Pulmonary artery endothelial cell (primary cell): ENCODE measurements around the gene ZFP92. TPM values are rescaled to one million over a fixed set of nuclear protein-coding genes. Genes with fewer than 3 reads are reported as not detected.

Experiments used
- DNase-seq: peaks from one replicate; pipeline ENCODE4 v3.0.0-alpha.2; 2011; ENCODE audit warnings: low read depth, low spot score
- total RNA-seq: library from RNA; depleted of rRNA; stranded (reverse); fragments of >200 nt; gene quantifications from 2 replicates; pipeline ENCODE4 v1.2.3, GENCODE V29; 2014

ZFP92 gene
- total RNA-seq, 1 donor from 2014 or later = 1.6 TPM

DNA sequence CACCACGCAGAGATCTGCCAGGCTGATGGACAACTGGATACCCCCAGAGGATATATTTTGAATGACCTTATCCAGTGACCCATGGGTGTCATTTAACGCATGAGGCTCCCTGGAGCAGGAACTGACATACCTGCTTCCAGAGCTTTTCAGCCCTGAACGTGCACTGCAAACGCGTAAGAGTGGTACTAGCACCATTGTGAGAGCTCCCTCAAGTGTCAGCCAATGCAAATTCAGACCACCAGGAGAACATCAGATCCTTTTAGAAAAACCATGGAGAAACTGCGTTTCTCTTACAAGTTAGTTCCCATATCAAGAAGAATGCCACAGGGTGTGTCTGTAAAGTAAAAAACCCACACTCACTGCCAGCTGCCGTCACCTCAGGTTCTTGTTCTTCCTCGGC, 27.3 kb downstream of the ZFP92 start:
- DNase-seq = no peak

DNA sequence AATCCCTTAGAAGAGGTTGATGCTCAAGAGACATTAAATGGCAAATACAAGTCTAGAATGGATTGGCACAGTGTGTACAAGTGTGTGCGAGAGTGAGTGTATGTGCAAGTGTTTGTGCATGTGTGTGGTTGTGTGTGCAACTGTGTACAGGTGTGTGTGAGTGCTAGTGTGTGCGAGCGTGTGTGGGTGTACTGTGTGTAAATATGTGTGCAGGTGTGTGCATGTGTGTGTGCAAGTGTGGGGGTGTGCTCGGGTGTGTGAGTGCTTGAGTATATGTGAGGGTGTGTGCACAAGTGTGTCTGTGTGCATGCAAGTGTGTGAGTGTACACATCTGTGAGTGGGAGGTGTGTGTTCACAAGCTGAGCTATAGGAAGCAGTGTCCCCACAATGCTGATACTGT, 28.7 kb downstream of the ZFP92 start:
- no peak for DNase-seq

DNA sequence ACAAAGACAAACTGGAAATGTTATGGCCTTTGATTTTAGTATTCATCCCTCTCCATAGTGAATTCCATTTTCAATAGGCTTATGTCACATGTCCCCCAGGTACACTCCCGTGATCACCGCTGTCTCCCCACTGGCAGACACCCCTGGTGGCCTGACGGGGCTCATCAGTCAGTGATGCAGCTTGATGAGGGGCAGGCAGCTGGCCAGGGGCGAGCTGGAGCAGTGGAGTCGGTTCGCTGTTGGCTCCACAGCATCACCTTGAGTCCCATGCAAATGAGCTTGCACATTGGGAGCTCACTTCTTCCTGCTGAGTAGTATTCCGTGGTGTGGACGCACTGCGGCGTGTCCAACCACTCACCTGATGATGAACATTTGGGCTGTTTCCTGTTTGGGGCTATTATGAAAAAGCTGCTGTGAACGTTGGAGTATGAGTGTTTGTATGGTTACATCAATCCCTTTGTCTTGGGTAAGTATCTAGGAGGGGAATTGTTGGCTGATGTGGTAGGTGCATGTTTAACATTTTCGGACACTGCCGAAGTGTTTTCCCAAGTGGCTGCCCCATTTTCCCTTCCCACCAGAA, 29.4 kb downstream of the ZFP92 start:
- DNase-seq = no peak

DNA sequence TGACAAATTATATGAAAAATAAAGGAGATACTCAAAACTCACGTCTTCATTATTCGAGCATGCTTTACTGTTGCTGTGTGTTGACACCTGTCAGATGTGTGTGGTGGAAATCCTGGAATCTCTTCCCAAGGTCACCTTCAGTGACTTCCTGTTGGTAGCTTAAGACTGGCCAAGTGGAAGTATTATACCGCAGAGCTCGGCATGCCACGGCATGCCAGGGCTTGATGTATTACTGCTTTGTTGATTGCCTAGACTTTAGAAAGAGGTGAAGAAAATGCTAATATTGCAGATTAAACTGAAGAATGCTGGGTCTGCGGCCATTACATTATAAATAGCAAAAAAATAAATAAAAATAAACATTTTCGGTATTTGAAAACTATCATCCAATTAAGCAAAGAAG, 30.0 kb downstream of the ZFP92 start:
- DNase-seq = no peak

DNA sequence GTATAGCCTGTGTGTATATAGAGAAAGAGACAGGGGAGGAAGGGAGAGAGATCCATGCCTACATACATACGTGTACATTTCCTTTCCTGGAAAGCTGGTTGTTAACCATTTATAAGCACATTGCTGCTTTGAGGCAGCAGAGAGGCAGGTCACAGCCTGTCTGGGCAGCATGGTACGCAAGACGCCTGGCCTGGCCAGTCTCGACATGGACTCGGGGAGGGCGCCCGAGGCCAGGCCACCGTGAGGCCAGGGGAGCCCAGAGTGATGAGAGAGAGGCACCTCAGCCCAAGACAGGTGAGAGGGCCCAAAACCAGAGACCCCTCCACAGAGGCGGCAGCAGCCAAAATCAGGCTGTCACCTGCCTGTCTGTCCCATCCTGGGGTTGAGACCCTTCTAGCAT, 30.7 kb downstream of the ZFP92 start:
- DNase-seq = no peak

DNA sequence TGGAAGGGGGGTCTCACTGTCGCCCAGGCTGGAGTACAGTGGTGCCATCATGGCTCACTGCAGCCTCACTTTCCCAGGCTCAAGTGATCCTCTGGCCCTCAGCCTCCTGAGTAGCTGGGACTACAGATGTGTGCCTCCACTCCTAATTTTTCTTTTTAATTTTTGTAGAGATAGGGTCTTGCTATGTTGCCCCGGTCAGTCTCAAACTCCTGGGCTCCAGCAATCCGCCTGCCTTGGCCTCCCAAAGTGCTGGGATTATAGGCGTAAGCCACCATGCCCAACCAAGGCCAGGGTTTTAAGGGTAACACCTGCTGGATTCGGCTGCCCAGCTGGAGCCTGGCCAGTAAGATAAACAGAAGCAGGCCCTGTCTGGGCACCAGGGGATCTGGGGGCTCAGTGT, 31.2 kb downstream of the ZFP92 start:
- DNase-seq = no peak

DNA sequence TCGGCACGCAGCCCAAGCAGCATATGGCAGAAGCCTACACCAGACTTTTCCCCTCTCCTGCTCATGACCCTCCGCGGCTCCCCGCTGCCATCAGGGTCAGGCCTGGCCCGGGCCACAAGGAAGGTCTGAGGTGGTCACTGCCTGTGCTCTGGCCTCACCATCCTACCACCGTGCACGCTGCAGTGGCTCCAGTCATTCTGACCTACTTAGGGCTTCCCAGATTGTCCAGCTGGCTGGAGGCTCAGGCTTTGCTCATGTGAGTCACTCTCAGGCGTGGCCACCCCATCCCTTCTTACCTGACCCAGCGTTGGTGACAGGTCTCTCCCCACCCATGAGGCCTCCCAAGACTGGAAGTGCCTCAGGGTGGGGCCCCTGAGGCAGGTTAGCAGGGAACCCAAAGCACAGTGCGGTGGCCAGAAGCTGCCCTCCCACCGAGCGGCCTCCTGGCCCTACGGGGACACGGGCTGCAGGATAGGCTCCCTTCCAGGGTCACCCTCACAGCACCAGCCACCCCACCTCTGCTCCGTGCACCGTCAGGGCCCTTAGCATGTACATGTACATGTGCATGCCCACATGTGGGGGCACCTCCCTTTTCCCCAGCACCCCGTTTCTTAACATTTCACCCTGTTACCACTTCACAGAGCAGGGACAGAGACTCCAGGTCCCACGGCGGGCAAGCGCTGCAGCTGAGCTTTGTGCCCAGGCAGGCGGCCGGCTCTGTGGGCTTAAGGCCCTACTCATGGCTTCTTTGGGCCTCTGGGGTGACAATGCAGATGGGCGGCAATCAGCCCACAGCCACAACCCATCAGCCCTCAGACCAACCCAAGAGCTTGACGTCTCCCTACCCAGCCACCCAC, 32.4 kb downstream of the ZFP92 start:
- DNase-seq = no peak

DNA sequence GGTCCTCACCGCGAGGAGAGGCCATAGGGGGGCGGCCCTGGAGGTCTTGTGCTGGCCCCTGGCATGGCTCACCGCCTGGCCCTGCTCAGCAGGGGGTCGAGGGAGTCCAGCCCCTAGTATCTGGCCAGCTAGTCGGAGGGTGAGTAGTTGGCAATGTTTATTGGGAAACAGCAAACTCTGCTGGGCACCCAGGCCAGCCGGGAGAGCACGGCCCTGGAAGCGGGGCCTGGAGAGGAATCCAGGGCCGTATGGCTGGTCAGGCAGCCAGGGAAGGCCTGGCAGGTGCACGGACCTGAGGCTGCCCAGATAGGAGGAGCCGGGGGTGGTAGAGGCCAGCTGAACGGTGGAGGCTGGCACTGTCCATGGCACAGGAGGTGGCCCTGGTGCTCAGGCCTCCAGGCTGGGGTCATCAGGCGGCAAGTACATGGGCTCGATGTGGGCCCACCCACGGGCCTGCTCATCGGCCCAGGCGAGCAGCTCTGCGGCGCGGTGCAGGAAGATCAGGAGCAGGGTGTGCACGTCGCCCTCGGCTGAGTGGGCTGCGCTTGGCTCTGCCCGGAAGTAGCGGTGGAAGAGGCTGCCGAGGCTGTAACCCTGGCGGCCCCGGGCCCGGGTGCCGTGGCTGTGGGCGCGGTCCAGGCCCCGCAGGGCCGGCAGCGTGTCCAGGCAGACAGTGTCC, 33.2 kb downstream of the ZFP92 start:
- DNase-seq = no peak

DNA sequence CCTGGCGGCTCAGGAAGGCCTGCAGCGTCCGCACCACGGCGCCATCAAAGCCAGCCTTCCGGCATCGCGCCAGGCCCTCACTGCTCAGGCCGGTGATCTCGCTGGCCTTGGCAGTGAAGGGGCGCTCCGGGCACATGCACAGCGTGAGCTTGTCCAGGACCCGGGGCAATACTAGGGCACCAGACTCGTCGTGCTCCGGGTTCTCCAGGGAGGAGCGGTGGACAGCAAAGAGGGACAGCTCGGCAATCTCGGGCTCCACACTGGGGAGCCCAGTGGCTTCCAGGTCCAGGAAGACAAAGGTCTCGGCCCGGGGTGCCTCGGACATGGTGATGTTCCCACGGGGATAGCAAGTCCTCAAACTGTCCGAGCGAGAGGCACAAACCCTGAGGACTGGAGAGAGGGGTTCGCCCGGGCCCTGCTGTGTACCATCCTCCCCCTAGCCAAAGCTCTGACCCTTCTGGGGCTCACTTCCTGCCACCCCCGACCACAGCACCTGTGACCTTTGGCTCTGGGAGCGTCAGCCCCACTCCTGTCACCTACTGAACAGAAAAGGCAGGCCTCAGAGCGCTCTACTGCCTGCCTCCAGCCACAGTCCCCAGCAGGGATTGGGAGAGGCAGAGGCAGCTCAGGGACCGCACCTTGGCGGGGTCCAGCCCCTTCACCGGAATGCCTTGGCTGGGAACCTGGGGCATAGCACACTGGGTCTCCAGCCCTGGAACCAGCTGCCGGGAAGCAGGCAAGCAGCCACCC, 34.0 kb downstream of the ZFP92 start:
- DNase-seq = no peak

DNA sequence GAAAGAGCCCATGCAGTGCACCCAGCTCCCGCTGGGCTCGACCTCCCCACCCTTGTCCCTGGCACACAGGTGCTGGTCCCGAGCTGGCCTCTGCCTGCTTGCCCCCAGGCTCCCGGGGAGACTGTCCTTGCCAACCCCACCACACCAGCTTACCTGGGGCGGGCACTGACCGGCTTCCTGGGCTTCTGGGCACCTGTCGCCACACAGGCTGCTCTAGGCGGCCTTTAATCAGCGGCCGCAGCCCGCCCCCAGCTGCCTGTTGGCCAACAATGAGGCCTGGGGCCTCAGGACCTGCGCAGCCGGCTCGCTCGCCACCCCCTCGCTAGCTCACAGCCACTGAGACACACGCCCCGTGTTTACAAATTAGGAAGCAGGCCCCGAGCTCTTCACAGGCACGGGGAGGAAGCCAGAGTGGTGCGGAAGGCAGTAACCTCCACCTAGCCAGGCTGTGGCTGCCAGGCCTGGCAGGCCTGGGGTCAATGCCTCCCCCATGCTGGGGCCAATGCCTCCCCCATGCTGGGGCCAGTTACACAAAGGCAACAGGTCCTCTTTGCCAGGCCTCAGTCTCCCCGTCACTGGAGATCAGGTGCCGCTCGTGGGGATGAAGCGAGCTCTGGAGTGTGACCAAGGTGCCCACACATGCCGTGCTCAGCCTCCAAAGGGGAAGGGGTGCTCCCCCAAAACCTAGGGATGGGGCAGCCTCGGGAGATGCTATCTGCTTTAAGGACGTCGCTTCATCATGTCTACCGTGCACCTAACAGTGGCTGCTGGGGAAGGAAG, 34.8 kb downstream of the ZFP92 start, which contains the start of gene TREX2:
TREX2 (minus strand) TSS at position 201 of the 780 bp plus-strand sequence. CDS start 626 bp downstream, outside the sequence.
- no peak for DNase-seq

DNA sequence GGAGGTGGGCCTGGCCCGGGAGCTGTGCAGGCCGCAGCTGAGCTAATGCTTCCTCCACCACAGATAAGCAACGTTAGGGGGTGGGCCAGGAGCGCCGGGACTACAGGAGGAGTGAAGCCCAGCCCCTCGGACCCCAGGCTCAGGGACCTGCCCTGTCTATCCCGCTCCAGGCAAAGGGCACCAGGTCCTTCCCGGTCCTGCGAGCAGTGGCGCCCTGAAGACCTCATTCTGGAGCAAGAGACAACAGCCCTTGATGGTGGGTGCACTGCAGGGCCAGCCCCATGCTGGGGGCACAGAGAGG, 35.3 kb downstream of the ZFP92 start:
- DNase-seq = no peak

DNA sequence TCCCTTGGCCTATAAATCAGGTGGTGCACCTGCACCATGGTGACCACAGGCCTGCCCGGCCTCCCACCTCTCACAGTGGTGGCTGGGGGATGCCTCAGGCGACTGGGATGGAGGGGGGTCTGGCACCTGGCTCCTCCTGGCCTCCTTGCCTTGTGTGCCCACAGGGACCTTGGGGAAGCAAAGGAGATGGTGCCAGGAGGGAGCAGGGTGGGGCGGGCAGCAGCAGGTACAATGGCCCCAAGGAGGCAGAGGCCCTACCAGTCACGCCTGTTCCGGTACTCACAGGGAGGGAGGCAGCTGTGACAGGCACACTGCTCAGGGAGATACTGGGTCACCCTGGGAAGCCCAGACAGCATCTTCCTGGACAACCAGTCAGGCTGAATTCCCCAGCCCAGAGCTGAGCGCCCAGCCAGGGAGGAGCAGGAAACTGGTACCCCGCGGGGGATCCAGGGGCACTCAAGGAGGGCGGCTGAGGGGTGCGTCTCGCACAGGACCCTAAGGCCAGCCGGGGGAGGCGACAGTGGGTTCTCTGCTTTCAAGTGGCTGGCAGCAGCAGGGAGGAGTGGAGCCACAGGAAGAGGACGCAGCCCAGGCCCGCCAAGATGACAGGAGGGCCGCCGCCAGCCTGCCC, 35.8 kb downstream of the ZFP92 start:
- DNase-seq = no peak

DNA sequence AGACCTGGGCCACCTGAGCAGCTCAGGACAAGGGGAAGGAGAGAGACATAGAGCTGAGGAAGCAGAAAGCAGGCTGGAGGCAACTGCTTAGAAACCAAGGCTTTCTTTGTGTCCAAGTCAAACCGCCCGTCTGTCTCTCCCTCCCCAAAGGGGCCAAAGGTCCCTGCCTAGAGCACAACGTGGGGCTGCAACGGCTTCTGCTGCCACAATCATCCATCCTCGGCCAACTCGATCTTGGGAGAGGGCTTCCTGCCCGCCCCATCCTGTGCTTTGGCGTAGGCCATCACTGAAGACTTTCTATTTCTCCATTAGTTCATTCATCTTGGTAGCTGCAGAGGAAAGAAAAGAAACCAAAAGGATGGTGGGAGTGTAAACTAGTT, 36.3 kb downstream of the ZFP92 start:
- DNase-seq = no peak

DNA sequence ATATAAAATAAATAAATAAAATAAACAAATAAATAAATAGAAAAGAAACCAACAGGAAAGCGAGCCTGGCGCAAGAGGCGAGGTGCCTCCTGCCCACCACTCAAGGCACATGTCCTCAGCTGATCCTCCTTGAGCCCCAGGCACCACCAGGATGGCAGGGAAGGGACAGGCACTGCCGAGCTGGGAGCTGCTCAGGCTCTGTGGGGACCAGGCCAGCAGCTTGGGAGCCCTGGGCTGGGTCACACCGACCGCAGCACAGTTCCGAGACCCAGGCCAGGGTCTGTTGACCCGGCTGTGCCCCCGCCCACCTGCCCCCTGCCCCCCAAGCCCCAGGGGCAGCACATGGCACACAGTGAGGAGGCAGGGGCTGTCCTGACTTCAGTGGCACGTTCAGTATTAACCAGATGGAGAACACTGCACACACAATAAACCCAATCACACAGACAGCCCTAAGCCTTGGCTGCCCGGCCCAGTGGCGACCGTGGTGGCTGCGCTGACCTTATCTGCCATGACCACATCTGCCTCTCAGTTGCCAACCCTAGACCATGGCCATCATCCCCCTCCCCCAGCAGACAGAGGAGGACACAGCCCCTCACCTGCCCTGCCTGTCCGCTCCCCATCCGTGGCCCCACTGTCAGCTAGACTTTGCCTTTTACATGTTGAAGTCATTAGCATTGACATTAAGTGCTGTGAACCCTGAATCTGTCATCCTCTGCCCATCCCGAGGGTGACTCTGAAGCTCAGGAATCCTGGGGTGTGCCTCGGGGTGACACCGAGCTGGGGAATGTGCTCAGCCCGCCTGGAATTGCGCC, 37.5 kb downstream of the ZFP92 start:
- DNase-seq = no peak

DNA sequence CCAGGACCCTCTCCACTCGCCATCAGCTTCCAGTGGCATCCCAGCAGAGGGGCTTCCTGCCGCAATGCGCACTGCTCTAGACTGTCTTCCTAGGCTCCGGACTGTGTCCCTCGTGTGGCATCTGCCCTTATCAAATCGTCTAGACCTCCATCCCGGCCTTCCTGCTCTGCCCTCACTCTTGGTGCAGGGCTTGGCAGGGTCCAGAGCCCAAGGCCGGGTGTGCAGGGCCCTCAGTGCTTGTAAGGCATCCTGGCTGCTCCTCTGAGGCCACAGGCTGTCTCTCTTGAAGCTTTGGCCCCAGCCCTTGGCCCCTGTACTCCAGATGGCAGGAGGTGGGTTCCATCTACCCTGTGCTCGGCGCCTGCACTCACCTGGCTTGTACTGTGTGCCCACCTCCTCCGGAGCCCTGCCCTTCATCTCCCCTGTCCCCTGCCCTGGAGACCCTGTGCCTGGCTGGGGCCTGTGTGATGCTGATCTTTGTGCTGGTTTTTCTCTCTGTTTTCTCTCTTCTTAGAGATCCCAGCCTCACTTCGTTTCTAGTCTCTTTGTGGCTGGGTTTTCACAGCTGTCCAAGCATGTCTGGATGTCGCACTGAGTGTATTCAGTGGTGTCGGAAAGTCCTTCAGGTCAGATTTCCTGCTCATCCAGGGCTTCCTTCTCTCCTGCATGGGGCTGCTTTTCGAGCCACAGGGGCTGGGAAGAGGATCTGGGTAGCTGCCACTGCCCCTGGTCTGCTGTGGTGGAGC, 38.3 kb downstream of the ZFP92 start:
- DNase-seq = no peak

DNA sequence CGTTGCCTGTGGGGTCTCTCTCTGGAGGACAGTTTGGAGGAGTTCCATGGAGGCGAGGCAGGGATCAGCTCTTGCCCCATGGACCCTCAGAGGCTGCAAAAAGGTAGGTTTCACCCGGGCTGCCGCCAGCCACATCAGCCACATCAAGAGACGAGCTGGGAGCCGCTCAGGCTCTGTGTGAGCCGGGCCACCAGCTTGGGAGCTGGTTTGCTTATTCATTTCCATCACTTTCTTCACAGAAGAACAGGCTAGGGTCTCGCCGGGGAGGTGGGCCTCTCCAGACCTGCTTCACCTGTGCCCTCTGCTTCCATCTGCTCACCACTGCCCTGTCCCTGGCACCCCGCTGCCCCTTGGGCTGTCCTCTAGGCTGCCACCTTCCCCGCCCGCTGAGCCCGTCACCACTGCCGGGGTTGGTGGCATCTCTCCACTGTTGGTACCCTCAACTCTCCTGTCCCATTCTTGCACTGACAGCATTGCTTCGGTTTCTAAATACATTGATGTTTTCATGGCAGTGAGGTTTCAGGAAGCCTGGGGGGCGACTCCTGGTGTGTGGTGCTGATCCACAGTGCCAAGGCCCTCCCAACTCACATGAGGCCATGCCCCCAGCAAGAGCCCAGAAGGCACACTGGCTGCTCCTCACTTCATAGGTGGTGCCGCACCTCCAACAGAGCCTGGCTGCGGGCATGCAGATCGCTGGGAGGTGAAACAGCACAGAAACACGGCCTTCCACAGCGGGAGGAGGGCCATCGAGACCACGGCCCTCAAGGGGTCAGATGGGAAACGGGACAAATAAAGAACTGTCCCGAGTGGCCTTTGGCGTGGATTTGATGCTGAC, 39.1 kb downstream of the ZFP92 start:
- no peak for DNase-seq

DNA sequence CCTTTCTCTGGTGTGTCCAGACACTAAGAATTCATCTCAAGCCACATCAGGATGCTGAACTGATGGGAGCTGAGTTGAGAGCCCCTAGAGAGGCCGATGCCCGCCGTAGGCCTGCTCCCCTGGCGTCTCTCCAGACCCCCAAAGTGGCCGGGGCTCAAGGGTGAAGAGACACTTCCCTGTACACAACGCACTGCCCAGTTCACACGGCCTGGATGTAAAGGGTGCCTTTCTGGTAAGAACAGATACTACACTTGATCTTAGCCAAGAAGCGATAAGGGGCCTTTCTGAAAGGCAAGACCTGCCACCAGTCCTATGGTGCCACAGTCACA, 39.6 kb downstream of the ZFP92 start:
- no peak for DNase-seq

DNA sequence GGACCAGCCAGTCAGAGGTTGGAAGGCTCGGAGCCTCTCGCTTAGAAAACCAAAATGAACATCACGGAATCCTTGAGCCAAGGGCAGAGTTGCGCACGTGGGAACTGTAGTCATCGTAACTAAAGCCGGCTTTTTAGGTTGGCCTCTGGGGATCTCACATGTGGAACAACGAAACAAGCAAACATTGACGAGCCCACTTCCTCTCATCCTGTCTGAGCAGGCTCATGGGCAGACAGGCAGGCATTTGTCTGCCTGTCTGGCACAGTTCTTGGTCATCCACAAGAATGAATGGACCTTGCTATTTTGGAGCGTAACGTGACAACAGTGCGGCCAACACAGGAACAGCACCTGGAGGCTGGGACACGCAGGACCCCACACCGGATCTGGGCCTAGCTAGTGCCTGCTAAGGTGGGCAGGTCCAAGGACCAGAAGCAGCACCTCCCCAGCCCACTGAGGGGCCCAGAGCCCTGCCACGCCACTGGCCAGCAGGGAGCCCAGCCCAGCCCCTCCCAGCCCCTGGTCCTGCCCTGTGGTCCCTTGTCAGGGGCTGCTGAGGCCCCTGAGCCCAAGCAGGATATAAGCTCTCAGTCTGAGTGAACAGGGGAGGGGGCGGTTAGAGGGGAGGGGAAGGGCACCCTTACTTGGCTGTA, 43.8 kb downstream of the ZFP92 start:
- no peak for DNase-seq
